ENCODE results near the gene GPR137C. TPM values are rescaled to one million over a fixed set of nuclear protein-coding genes. Genes with fewer than 3 reads are reported as not detected.

GPR137C gene
- polyA plus RNA-seq, 1 of the 3 experiments (the other 2 are of a cell fraction) = 0.54 TPM

DNA sequence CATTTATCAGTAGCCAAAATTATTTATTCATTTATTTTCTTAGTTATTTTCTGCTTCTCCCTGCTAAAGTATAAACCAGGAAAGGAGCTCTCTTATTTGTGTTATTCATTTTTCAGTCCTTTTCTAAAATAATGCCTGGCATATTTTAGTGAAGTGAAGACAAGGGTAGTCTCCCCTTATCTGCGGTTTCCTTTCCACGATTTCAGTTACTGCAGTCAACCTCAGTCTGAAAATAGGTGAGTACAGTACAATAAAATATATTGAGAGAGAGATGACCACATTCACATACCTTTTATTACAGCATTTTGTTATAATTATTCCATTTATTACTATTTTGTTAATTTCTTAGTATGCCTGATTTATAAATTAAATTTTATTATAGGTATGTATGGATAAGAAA lies 57.6 kb downstream of the GPR137C start:
- no peaks in the 10 kb centered on the region for H3K79me2 ChIP-seq (ENCODE audit: insufficient read depth)
- 95% methylated on average over 2 of the region's 2 CpGs for WGBS (ENCODE audit: low lambda C conversion rate)
- H4K20me1 ChIP-seq (ENCODE audit: insufficient read depth) = no peaks in the 10 kb centered on the region
- no peaks in the 10 kb centered on the region for H3K36me3 ChIP-seq (replicated peaks in 1 of 2; ENCODE audit: control insufficient read depth in 1 of 2, insufficient read depth in 2 of 2, low read length in 1 of 2)
- no peak for DNase-seq
- H3K4me2 ChIP-seq = no peak overlapping the region
- TF ChIP-seq EZH2phosphoT487 (IDR thresholded peaks at IDR 0.05; ENCODE audit: borderline replicate concordance, low read depth) (no peak), CHD2 (IDR thresholded peaks at IDR 0.05; ENCODE audit: low read length, partially characterized antibody) (no peak), FOSL2 (IDR thresholded peaks at IDR 0.05; ENCODE audit: borderline replicate concordance, low read depth) (no peak), ELF1 (IDR thresholded peaks at IDR 0.05) (no peak), GABPA (IDR thresholded peaks at IDR 0.05; ENCODE audit: low read depth) (no peak), RAD21 (IDR thresholded peaks at IDR 0.05; ENCODE audit: low read length) (no peak), FOXJ3 (CRISPR knock-in tag; IDR thresholded peaks at IDR 0.05) (no peak), EP300 (IDR thresholded peaks at IDR 0.05; ENCODE audit: borderline replicate concordance in 1 of 2, low read depth in 1 of 2, low read length in 1 of 2) (no peak), GATA2 (CRISPR knock-in tag; IDR thresholded peaks at IDR 0.05) (no peak)
- H3K27ac ChIP-seq (ENCODE audit: low read depth in 2 of 2, low read length in 1 of 2) = no peak overlapping the region
- H3K9ac ChIP-seq = no peak overlapping the region
- no peak overlapping the region for H2AFZ ChIP-seq (ENCODE audit: low read depth)
- no peaks in the 10 kb centered on the region for H3K27me3 ChIP-seq (ENCODE audit: insufficient read depth)
- POLR2A ChIA-PET = no interaction called here
- CTCF ChIA-PET = no interaction called here
- no peaks in the 10 kb centered on the region for H3K9me3 ChIP-seq
- no peaks in the 10 kb centered on the region for H3K9me2 ChIP-seq
- no peak overlapping the region for H3K4me3 ChIP-seq (ENCODE audit: low read depth in 2 of 2, low read length in 1 of 2)
- no peaks in the 10 kb centered on the region for H3K4me1 ChIP-seq (ENCODE audit: control insufficient read depth in 1 of 2, insufficient read depth in 2 of 2, low read depth in 1 of 2, low read length in 1 of 2)
- no peaks in the 10 kb centered on the region for H3F3A ChIP-seq (replicated peaks; ENCODE audit: insufficient read depth)

DNA sequence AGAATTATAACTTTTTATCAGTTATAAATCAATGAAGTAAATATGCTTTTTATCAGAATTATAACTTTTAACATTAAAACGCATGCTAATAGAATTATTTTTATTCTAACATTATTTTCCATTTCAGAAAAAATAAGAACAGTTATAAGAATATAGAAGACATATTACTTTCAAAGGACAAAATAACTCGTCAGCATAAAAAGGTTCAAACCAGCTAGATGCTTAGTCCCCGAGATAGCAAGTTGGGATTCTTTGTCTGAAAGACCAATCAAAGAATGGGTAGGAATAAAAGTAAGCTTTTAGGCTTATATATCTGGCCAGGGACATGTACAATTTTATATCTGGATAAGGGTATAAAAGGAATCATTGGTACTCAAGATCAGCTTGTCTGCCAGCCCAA lies 66.0 kb downstream of the GPR137C start:
- H3K9ac ChIP-seq = no peak overlapping the region
- ChIA-PET POLR2A (no interaction called here), CTCF (interaction anchor here (0.6 kb wide), 1 partner anchor 430 kb away, joined by 3 read pairs; no protein-coding TSS in a partner anchor)

More for the DNA sequence above, 66.0 kb downstream of the GPR137C start:
- Histone ChIP-seq H4K20me1 (ENCODE audit: insufficient read depth) (no peaks in the 10 kb centered on the region), H3K27ac (ENCODE audit: low read depth in 2 of 2, low read length in 1 of 2) (no peak overlapping the region), H3K9me2 (no peaks in the 10 kb centered on the region), H3K4me3 (ENCODE audit: low read depth in 2 of 2, low read length in 1 of 2) (no peak overlapping the region), H3K36me3 (replicated peaks in 1 of 2; ENCODE audit: control insufficient read depth in 1 of 2, insufficient read depth in 2 of 2, low read length in 1 of 2) (no peaks in the 10 kb centered on the region), H3F3A (replicated peaks; ENCODE audit: insufficient read depth) (no peaks in the 10 kb centered on the region), H3K27me3 (ENCODE audit: insufficient read depth) (no peaks in the 10 kb centered on the region), H3K4me2 (no peak overlapping the region), H3K9me3 (no peaks in the 10 kb centered on the region), H3K4me1 (ENCODE audit: control insufficient read depth in 1 of 2, insufficient read depth in 2 of 2, low read depth in 1 of 2, low read length in 1 of 2) (no peaks in the 10 kb centered on the region), H2AFZ (ENCODE audit: low read depth) (no peak overlapping the region), H3K79me2 (ENCODE audit: insufficient read depth) (no peaks in the 10 kb centered on the region)
- 79% methylated on average over 3 of the region's 3 CpGs for WGBS (ENCODE audit: low lambda C conversion rate)
- TF ChIP-seq, protein P1, sequence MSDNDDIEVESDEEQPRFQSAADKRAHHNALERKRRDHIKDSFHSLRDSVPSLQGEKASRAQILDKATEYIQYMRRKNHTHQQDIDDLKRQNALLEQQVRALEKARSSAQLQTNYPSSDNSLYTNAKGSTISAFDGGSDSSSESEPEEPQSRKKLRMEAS (IDR thresholded peaks at IDR 0.05; ENCODE audit: low read depth) = no peak
- TF ChIP-seq GATA2 (CRISPR knock-in tag; IDR thresholded peaks at IDR 0.05) (no peak), RAD21 (IDR thresholded peaks at IDR 0.05; ENCODE audit: low read length) (no peak), MXI1 (IDR thresholded peaks at IDR 0.05; ENCODE audit: low read depth, low read length) (no peak), TCF12 (IDR thresholded peaks at IDR 0.05) (no peak), GABPA (IDR thresholded peaks at IDR 0.05; ENCODE audit: low read depth) (no peak), USF1 (IDR thresholded peaks at IDR 0.05; ENCODE audit: borderline replicate concordance, low read depth) (no peak), CTCF (IDR thresholded peaks at IDR 0.05) (no peak), MEF2A (IDR thresholded peaks at IDR 0.05; ENCODE audit: borderline replicate concordance, low read depth) (no peak), PBX3 (IDR thresholded peaks at IDR 0.05) (no peak), FOXM1 (IDR thresholded peaks at IDR 0.05; ENCODE audit: low read depth) (no peak), RXRA (IDR thresholded peaks at IDR 0.05; ENCODE audit: borderline replicate concordance, low read depth) (no peak), SIN3A (IDR thresholded peaks at IDR 0.05; ENCODE audit: borderline replicate concordance, low read depth, low read length) (no peak), ELF1 (IDR thresholded peaks at IDR 0.05) (no peak), FOSL2 (IDR thresholded peaks at IDR 0.05; ENCODE audit: borderline replicate concordance, low read depth) (no peak), POLR2AphosphoS5 (IDR thresholded peaks at IDR 0.05; ENCODE audit: low read depth, low read length) (no peak), FOXJ3 (CRISPR knock-in tag; IDR thresholded peaks at IDR 0.05) (no peak), TEAD4 (IDR thresholded peaks at IDR 0.05; ENCODE audit: borderline replicate concordance, insufficient read depth) (no peak)
- TF ChIP-seq, protein P2, sequence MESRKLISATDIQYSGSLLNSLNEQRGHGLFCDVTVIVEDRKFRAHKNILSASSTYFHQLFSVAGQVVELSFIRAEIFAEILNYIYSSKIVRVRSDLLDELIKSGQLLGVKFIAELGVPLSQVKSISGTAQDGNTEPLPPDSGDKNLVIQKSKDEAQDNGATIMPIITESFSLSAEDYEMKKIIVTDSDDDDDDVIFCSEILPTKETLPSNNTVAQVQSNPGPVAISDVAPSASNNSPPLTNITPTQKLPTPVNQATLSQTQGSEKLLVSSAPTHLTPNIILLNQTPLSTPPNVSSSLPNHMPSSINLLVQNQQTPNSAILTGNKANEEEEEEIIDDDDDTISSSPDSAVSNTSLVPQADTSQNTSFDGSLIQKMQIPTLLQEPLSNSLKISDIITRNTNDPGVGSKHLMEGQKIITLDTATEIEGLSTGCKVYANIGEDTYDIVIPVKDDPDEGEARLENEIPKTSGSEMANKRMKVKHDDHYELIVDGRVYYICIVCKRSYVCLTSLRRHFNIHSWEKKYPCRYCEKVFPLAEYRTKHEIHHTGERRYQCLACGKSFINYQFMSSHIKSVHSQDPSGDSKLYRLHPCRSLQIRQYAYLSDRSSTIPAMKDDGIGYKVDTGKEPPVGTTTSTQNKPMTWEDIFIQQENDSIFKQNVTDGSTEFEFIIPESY (IDR thresholded peaks at IDR 0.05; ENCODE audit: borderline replicate concordance, low read depth) = no peak
- no peak for DNase-seq

Data from SK-N-SH (cell line).